ENCODE results near the gene POLR2E. TPM values are rescaled to one million over a fixed set of nuclear protein-coding genes. Genes with fewer than 3 reads are reported as not detected.

The POLR2E gene
- total RNA-seq, 2 donors from 2014 or later: 152 to 169 TPM

DNA sequence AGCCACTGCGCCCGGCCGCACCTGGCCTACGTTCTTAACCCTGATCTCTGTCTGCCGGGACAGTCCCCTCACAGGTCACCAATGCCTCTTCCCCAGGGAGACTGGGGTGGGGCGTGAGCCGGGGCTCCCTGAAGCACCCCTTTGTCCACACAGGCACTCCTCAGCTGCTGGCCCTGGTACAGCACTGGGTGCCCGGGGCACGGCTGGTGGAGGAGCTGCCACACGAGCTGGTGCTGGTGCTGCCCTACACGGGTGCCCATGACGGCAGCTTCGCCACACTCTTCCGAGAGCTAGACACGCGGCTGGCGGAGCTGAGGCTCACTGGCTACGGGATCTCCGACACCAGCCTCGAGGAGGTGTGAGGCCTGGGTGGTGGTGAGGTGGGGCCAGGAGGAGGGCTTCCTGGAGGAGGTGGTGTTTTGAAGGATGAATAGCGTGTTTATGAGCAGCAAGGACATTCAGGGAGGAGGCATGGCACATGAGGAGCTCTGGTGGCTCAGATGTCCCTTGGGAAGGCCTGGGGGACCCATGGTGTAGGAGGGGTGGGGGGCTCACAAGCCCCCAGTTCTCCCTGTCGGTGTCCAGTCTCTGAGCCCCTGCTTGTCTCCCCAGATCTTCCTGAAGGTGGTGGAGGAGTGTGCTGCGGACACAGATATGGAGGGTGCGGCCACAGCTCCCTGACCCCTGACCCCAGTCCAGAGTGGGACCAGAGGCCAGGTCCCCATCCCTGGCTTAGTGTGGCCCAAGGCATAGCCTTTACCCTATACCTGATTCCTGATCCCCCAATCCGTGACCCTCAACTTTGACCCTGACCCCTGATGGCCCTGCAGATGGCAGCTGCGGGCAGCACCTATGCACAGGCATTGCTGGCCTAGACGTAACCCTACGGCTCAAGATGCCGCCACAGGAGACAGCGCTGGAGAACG, 41.7 kb downstream of the POLR2E start:
- WGBS: 90% methylated on average over 31 of the region's 31 CpGs
- Histone ChIP-seq H3K4me3 (no peak overlapping the region), H3K36me3 (no peaks in the 10 kb centered on the region), H3K27ac (no peak overlapping the region), H3K27me3 (replicated peaks; ENCODE audit: insufficient read depth) (no peaks in the 10 kb centered on the region), H3K9me3 (peaks cover 6% of the 10 kb centered on the region), H3K4me1 (replicated peaks) (no peaks in the 10 kb centered on the region)
- intact Hi-C loops (cut with DNase I): no loop called here
- no peak for TF ChIP-seq POLR2AphosphoS5 (IDR thresholded peaks at IDR 0.05)
- TF ChIP-seq, protein P1, sequence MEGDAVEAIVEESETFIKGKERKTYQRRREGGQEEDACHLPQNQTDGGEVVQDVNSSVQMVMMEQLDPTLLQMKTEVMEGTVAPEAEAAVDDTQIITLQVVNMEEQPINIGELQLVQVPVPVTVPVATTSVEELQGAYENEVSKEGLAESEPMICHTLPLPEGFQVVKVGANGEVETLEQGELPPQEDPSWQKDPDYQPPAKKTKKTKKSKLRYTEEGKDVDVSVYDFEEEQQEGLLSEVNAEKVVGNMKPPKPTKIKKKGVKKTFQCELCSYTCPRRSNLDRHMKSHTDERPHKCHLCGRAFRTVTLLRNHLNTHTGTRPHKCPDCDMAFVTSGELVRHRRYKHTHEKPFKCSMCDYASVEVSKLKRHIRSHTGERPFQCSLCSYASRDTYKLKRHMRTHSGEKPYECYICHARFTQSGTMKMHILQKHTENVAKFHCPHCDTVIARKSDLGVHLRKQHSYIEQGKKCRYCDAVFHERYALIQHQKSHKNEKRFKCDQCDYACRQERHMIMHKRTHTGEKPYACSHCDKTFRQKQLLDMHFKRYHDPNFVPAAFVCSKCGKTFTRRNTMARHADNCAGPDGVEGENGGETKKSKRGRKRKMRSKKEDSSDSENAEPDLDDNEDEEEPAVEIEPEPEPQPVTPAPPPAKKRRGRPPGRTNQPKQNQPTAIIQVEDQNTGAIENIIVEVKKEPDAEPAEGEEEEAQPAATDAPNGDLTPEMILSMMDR (IDR thresholded peaks at IDR 0.05): no peak
- no peak for TF ChIP-seq POLR2A (IDR thresholded peaks at IDR 0.05)
- DNase-seq (ENCODE audit: low spot score): no peak

GRCh38 chr19:1052349-1052975, 42.7 kb downstream of the POLR2E start:
- 63% methylated on average over 4 of the region's 5 CpGs for WGBS
- intact Hi-C loops (cut with DNase I): no loop called here

DNA sequence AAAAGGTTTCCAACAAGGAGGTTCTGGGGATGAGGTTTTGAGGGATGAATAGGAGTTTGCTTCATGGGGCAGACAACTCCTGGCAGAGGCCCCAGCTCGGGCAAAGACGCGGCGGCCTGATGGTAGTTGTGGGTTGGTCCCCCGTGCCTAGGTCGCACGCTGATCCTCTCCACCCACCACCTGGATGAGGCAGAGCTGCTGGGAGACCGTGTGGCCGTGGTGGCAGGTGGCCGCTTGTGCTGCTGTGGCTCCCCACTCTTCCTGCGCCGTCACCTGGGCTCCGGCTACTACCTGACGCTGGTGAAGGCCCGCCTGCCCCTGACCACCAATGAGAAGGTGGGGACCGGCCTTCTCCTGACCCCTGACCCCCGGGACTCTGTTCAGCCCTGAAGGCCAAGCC, 43.4 kb downstream of the POLR2E start:
- H3K4me3 ChIP-seq: no peak overlapping the region
- no peak overlapping the region for H3K27ac ChIP-seq
- H3K4me1 ChIP-seq (replicated peaks): no peaks in the 10 kb centered on the region
- H3K36me3 ChIP-seq: no peaks in the 10 kb centered on the region
- 78% methylated on average over 10 of the region's 17 CpGs for WGBS
- H3K27me3 ChIP-seq (replicated peaks; ENCODE audit: insufficient read depth): no peaks in the 10 kb centered on the region
- no peak for DNase-seq (ENCODE audit: low spot score)
- TF ChIP-seq POLR2AphosphoS5 (IDR thresholded peaks at IDR 0.05) (no peak), POLR2A (IDR thresholded peaks at IDR 0.05) (no peak)
- TF ChIP-seq, protein P1 (IDR thresholded peaks at IDR 0.05): no peak
- H3K9me3 ChIP-seq: no peaks in the 10 kb centered on the region
- intact Hi-C loops (cut with DNase I): no loop called here

More at GRCh38 chr19:1052349-1052975, 42.7 kb downstream of the POLR2E start:
- H3K9me3 ChIP-seq: peaks cover 6% of the 10 kb centered on the region
- H3K4me3 ChIP-seq: no peak overlapping the region
- no peak for TF ChIP-seq POLR2A (IDR thresholded peaks at IDR 0.05)
- TF ChIP-seq, protein P1 (IDR thresholded peaks at IDR 0.05): no peak
- no peak for TF ChIP-seq POLR2AphosphoS5 (IDR thresholded peaks at IDR 0.05)
- no peak overlapping the region for H3K27ac ChIP-seq
- no peaks in the 10 kb centered on the region for H3K27me3 ChIP-seq (replicated peaks; ENCODE audit: insufficient read depth)
- H3K4me1 ChIP-seq (replicated peaks): no peaks in the 10 kb centered on the region
- no peak for DNase-seq (ENCODE audit: low spot score)
- H3K36me3 ChIP-seq: no peaks in the 10 kb centered on the region

GRCh38 chr19:1050989-1051788, 44.0 kb downstream of the POLR2E start:
- WGBS: 92% methylated on average over 31 of the region's 31 CpGs
- no peak overlapping the region for H3K27ac ChIP-seq
- DNase-seq (ENCODE audit: low spot score): no peak
- H3K4me3 ChIP-seq: no peak overlapping the region
- H3K4me1 ChIP-seq (replicated peaks): no peaks in the 10 kb centered on the region
- H3K36me3 ChIP-seq: no peaks in the 10 kb centered on the region
- no peaks in the 10 kb centered on the region for H3K27me3 ChIP-seq (replicated peaks; ENCODE audit: insufficient read depth)
- H3K9me3 ChIP-seq: no peaks in the 10 kb centered on the region
- intact Hi-C loops (cut with DNase I): no loop called here
- TF ChIP-seq POLR2A (IDR thresholded peaks at IDR 0.05): no peak
- TF ChIP-seq, protein P1 (IDR thresholded peaks at IDR 0.05): no peak
- TF ChIP-seq POLR2AphosphoS5 (IDR thresholded peaks at IDR 0.05): no peak

Measured in prostate gland (tissue), 2 donors.